ENCODE data around the gene EZH1. TPM values are rescaled to one million over a fixed set of nuclear protein-coding genes. Genes with fewer than 3 reads are reported as not detected.
"Not testable (repeated sequence)": the region's sequence is repeated elsewhere in the genome, so short reads cannot be mapped to it uniquely, and the experiment has no call there.

EZH1 gene
- total RNA-seq, 1 donor from 2014 or later, result 43.3 TPM

DNA sequence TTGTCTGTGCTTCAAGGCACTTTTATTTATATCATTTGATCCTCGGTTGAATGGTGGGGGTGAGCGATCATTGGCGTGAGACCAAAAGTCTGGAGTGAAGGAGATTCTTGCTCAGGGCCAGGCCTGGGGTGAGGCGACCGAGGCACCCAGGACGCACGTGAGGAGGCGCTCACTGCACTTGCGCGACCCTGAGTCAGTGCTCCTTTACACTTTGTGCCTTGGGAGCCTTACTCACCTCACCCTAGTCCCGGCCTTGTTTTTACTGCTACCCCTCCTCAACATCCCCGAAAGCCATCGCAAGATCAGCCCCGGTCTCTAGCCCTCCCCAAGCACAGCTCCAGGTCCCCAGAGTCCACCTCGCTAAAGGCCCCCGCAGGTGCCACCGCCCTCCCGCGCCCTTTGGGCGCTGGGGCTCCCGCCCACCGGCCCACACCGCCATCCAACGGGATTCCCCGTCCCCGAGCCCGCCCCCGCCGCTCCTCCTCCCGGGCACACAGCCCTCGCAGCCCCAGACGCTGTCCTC lies 496 bp downstream of the EZH1 start:
- intact Hi-C loops (cut with micrococcal nuclease), result no loop called here
- peak overlapping the region; percentile 86 for H3K4me3 ChIP-seq
- H3K36me3 ChIP-seq, result peaks cover 4% of the 10 kb centered on the region
- TF ChIP-seq, protein P1, sequence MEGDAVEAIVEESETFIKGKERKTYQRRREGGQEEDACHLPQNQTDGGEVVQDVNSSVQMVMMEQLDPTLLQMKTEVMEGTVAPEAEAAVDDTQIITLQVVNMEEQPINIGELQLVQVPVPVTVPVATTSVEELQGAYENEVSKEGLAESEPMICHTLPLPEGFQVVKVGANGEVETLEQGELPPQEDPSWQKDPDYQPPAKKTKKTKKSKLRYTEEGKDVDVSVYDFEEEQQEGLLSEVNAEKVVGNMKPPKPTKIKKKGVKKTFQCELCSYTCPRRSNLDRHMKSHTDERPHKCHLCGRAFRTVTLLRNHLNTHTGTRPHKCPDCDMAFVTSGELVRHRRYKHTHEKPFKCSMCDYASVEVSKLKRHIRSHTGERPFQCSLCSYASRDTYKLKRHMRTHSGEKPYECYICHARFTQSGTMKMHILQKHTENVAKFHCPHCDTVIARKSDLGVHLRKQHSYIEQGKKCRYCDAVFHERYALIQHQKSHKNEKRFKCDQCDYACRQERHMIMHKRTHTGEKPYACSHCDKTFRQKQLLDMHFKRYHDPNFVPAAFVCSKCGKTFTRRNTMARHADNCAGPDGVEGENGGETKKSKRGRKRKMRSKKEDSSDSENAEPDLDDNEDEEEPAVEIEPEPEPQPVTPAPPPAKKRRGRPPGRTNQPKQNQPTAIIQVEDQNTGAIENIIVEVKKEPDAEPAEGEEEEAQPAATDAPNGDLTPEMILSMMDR (IDR thresholded peaks at IDR 0.05; ENCODE audit: borderline replicate concordance), result no peak
- peaks cover 47% of the 10 kb centered on the region for H3K4me1 ChIP-seq
- DNase-seq, result peak; percentile 85
- peak overlapping the region; percentile 96 for H3K27ac ChIP-seq (replicated peaks)
- H3K27me3 ChIP-seq (ENCODE audit: low read depth), result no peaks in the 10 kb centered on the region
- no peaks in the 10 kb centered on the region for H3K9me3 ChIP-seq (replicated peaks)

DNA sequence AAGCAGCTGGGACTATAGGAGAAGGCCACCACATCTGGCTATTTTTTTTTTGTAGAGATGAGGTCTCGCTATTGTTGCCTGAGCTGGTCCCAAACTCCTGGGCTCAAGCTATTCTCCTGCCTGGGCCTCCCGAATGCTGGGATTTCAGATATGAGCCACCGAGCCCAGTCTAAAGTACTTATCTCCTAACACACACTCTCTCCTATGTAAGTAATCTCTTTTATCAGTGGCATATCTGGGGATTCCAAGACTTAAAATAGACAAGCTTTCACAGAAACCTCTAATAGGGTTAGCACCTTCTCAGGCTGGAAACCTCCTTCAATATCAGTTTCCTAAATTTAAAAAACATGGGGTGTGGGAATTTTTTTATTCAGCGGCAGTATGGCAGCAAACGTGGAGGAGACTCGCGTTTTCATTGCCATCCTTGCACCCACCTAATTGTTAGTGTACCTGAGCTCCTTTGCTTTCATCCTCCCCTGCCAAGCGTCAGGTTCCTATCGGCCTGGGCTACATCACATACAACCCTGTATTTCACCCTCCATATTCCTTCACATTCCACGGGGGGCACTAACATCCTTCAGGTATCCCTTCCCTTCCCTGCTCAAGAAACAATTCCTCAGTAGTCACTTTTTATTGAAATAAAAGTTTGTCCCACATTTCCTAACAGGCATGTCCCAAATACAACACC lies 1.1 kb downstream of the EZH1 start:
- Histone ChIP-seq H3K4me1 (peaks cover 41% of the 10 kb centered on the region), H3K4me3 (peak overlapping the region; percentile 86), H3K27me3 (ENCODE audit: low read depth) (no peaks in the 10 kb centered on the region), H3K27ac (replicated peaks) (peak overlapping the region; percentile 96), H3K9me3 (replicated peaks) (no peaks in the 10 kb centered on the region), H3K36me3 (peaks cover 4% of the 10 kb centered on the region)
- no peak for DNase-seq
- TF ChIP-seq, protein P1 (IDR thresholded peaks at IDR 0.05; ENCODE audit: borderline replicate concordance), result no peak
- intact Hi-C loops (cut with micrococcal nuclease), result no loop called here

- intact Hi-C loops (cut with micrococcal nuclease); H3K36me3 ChIP-seq; H3K4me3 ChIP-seq; H3K27me3 ChIP-seq (ENCODE audit: low read depth); DNase-seq; H3K9me3 ChIP-seq (replicated peaks); H3K27ac ChIP-seq (replicated peaks): not testable (repeated sequence)
- H3K4me1 ChIP-seq, result peaks cover 33% of the 10 kb centered on the region
These were observed 1.9 kb downstream of the EZH1 start for GRCh38 chr17:42742916-42743315.

DNA sequence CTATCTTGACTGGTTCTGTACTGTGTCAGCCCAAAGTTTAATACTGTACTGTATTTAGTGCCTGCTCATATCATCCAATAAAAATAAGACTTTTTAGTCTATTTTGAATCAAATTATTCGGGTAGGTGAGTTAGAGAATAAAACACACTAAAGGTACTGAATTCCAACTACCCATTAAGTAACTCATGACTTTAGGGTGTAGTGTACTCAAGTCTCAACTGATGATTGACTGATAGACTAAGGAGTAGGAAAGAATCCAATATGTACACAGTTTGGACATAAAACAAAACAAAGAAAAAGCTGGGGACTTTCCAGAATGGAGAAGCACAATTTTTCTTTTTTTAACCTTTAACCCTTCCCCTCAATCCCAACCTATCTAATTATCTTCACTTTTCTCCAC lies 4.1 kb downstream of the EZH1 start:
- peaks cover 41% of the 10 kb centered on the region for H3K4me1 ChIP-seq
- TF ChIP-seq, protein P1 (IDR thresholded peaks at IDR 0.05; ENCODE audit: borderline replicate concordance), result no peak
- H3K27me3 ChIP-seq (ENCODE audit: low read depth), result no peaks in the 10 kb centered on the region
- peaks cover 4% of the 10 kb centered on the region for H3K36me3 ChIP-seq
- no peak overlapping the region for H3K27ac ChIP-seq (replicated peaks)
- DNase-seq, result no peak
- no peak overlapping the region for H3K4me3 ChIP-seq
- intact Hi-C loops (cut with micrococcal nuclease), result no loop called here
- no peaks in the 10 kb centered on the region for H3K9me3 ChIP-seq (replicated peaks)

GRCh38 chr17:42725143-42725542 lies 19.7 kb downstream of the EZH1 start:
- TF ChIP-seq, protein P1 (IDR thresholded peaks at IDR 0.05; ENCODE audit: borderline replicate concordance), result no peak
- no peak for DNase-seq
- H3K36me3 ChIP-seq, result peaks cover 97% of the 10 kb centered on the region
- H3K4me3 ChIP-seq, result no peak overlapping the region
- intact Hi-C loops (cut with micrococcal nuclease), result no loop called here
- H3K9me3 ChIP-seq (replicated peaks), result no peaks in the 10 kb centered on the region
- no peak overlapping the region for H3K27ac ChIP-seq (replicated peaks)
- H3K4me1 ChIP-seq, result no peaks in the 10 kb centered on the region
- H3K27me3 ChIP-seq (ENCODE audit: low read depth), result no peaks in the 10 kb centered on the region

DNA sequence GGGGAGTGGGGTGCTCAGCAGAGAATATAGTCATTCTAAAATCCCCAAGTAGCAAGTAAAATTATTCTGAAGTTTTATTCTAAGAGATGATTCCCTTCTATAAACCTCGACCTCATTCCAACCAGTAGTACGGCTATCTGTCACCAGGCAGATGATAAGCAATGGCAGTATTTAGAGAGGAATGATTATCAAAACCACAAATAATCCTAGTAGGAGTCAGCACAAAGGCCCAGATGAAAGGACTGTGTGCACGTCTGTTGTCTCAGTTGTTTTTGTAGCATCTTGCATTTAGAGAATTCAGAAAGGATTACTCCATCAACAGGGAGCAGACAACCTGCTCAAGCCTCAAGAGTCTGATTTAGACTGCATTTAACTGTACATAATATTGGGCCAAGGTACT lies 21.2 kb downstream of the EZH1 start:
- no peak for DNase-seq
- H3K27ac ChIP-seq (replicated peaks), result no peak overlapping the region
- no peaks in the 10 kb centered on the region for H3K9me3 ChIP-seq (replicated peaks)
- H3K27me3 ChIP-seq (ENCODE audit: low read depth), result no peaks in the 10 kb centered on the region
- no peaks in the 10 kb centered on the region for H3K4me1 ChIP-seq
- TF ChIP-seq, protein P1 (IDR thresholded peaks at IDR 0.05; ENCODE audit: borderline replicate concordance), result no peak
- intact Hi-C loops (cut with micrococcal nuclease), result no loop called here
- no peak overlapping the region for H3K4me3 ChIP-seq
- peaks cover 97% of the 10 kb centered on the region for H3K36me3 ChIP-seq

Measured in left ventricle myocardium inferior (tissue), 1 donor.